Testis (tissue), 3 donors: ENCODE results near the gene HAUS8. TPM values are rescaled to one million over a fixed set of nuclear protein-coding genes. Genes with fewer than 3 reads are reported as not detected.

Experiments used
- DNase-seq: peaks from one replicate; pipeline ENCODE4 v3.0.0-alpha.2; 2019
- H3K27ac ChIP-seq, 2 donors: fragments of 200-600 bp; sonication (generic); one replicate each; pipeline ENCODE4 v1.5.1; 2019
- H3K27me3 ChIP-seq: fragments of 200-600 bp; sonication (generic); one replicate; pipeline ENCODE4 v1.5.1; 2019
- H3K36me3 ChIP-seq: fragments of 200-600 bp; sonication (generic); one replicate; pipeline ENCODE4 v1.5.1; 2017; ENCODE audit warnings: low read depth; ENCODE audit errors: missing control alignments
- H3K4me1 ChIP-seq: fragments of 200-600 bp; sonication (generic); one replicate; pipeline ENCODE4 v1.5.1; 2019
- H3K4me3 ChIP-seq, 2 donors: fragments of 200-600 bp; sonication (generic); one replicate each; pipeline ENCODE4 v1.5.1; 2017 to 2019
- H3K9me3 ChIP-seq: fragments of 200-600 bp; sonication (generic); one replicate; pipeline ENCODE4 v1.5.1; 2017
- CTCF ChIP-seq, 3 experiments: fragments of 450-650 bp in 2 of 3; fragments of 200-600 bp in 1 of 3; sonication (generic) in 1 of 3; IDR thresholded peaks; one replicate each; pipeline ENCODE4 v1.5.1; 2016 to 2019; ENCODE audit warnings: antibody characterized with exemption in 3 of 3, mild to moderate bottlenecking in 2 of 3, moderate library complexity in 1 of 3
- POLR2A ChIP-seq: fragments of 450-650 bp; IDR thresholded peaks from one replicate; pipeline ENCODE4 v1.6.1; 2017; ENCODE audit warnings: antibody characterized with exemption, mild to moderate bottlenecking, moderate library complexity
- WGBS, 2 donors: methylation state at CpG; one replicate each; pipeline ENCODE4 v1.1.5; 2018; 5-methylcytosine and 5-hydroxymethylcytosine counted together
- intact Hi-C: fragments of 100-400 bp; cut with DNase I; formaldehyde crosslinking; loops from one replicate; pipeline ENCODE4 v1.15.1; 2023; ENCODE audit warnings: low total_unique reads
- polyA plus RNA-seq: library from polyadenylated mRNA; stranded (reverse); fragments of 350-450 nt; fragmentation: Illumina TruSeq; extraction: RNeasy Lipid Tissue Mini Kit (QIAGEN cat#74804); gene quantifications from one replicate; pipeline ENCODE4 v1.2.3, GENCODE V29; 2014; ENCODE audit warnings: low read depth, low replicate concordance; ENCODE audit not compliant: insufficient read depth
- total RNA-seq, 2 donors: library from RNA; depleted of rRNA; stranded (reverse); fragments of >200 nt; gene quantifications; one replicate each; pipeline ENCODE4 v1.2.3, GENCODE V29; 2016

Gene HAUS8
- total and polyA plus RNA-seq, 3 donors from 2014 or later = 20.0 to 29.7 (median 23.5) TPM

- Histone ChIP-seq H3K27me3 (no peaks in the 10 kb centered on the region), H3K4me3 (no peak overlapping the region), H3K27ac (peak overlapping the region; percentile 14 to 87), H3K4me1 (peaks cover 54% of the 10 kb centered on the region), H3K36me3 (no peaks in the 10 kb centered on the region), H3K9me3 (no peaks in the 10 kb centered on the region)
- intact Hi-C loops = no loop called here
- DNase-seq = peak; percentile 62
- TF ChIP-seq POLR2A (no peak), CTCF (IDR thresholded peaks at IDR 0.05) (no peak)
- 49 to 52% methylated on average over 11 to 20 of the region's 20 CpGs for WGBS, 2 donors
These were observed 6.7 kb upstream of the HAUS8 start for GRCh38 chr19:17081672-17082630.

GRCh38 chr19:17080440-17080801 lies 5.2 kb upstream of the HAUS8 start:
- no peaks in the 10 kb centered on the region for H3K36me3 ChIP-seq
- peaks cover 47% of the 10 kb centered on the region for H3K4me1 ChIP-seq
- H3K9me3 ChIP-seq = no peaks in the 10 kb centered on the region
- WGBS, 2 donors = 65 to 68% methylated on average over 4 of the region's 4 CpGs
- intact Hi-C loops = no loop called here
- no peaks in the 10 kb centered on the region for H3K27me3 ChIP-seq
- peak overlapping the region in 1 of 2 donors; percentile 35 for H3K4me3 ChIP-seq
- no peak for DNase-seq
- TF ChIP-seq POLR2A (no peak), CTCF (IDR thresholded peaks at IDR 0.05) (no peak)
- peak overlapping the region; percentile 74 to 87 for H3K27ac ChIP-seq

GRCh38 chr19:17079710-17080439 lies 4.6 kb upstream of the HAUS8 start:
- intact Hi-C loops = loop anchor here (10.0 kb wide), 1 partner anchor 55 kb away; no protein-coding TSS in a partner anchor
- Histone ChIP-seq H3K27ac (peak overlapping the region; percentile 74 to 87), H3K36me3 (no peaks in the 10 kb centered on the region), H3K4me3 (peak overlapping the region in 1 of 2 donors; percentile 35), H3K9me3 (no peaks in the 10 kb centered on the region), H3K4me1 (peaks cover 43% of the 10 kb centered on the region), H3K27me3 (no peaks in the 10 kb centered on the region)
- no peak for TF ChIP-seq POLR2A
- TF ChIP-seq CTCF (IDR thresholded peaks at IDR 0.05) = peak; percentile 28 to 52 (median 39)
- WGBS, 2 donors = 44 to 56% methylated on average over 21 to 28 of the region's 28 CpGs
- DNase-seq = peak; percentile 74

GRCh38 chr19:17078920-17079709 lies 3.9 kb upstream of the HAUS8 start:
- Histone ChIP-seq H3K9me3 (no peaks in the 10 kb centered on the region), H3K27me3 (no peaks in the 10 kb centered on the region), H3K36me3 (no peaks in the 10 kb centered on the region), H3K27ac (peak overlapping the region; percentile 74 to 87), H3K4me3 (peak overlapping the region in 1 of 2 donors; percentile 35), H3K4me1 (peaks cover 46% of the 10 kb centered on the region)
- intact Hi-C loops = loop anchor here (10.0 kb wide), 1 partner anchor 56 kb away; no protein-coding TSS in a partner anchor
- 45 to 60% methylated on average over 19 of the region's 19 CpGs for WGBS, 2 donors
- TF ChIP-seq POLR2A (no peak), CTCF (IDR thresholded peaks at IDR 0.05) (no peak)
- DNase-seq = peak; percentile 87
